Measurements from ENCODE around the gene EXO1. TPM values are rescaled to one million over a fixed set of nuclear protein-coding genes. Genes with fewer than 3 reads are reported as not detected.

Gene EXO1
- total RNA-seq, 1 experiment from 2014 or later: 36.5 TPM

GRCh38 chr1:241924080-241924808, 76.2 kb downstream of the EXO1 start:
- POLR2A ChIA-PET: interaction anchor here (0.7 kb wide), 1 partner anchor 504 kb away, joined by 7 read pairs; no protein-coding TSS in a partner anchor
- ATAC-seq: no peak
- CTCF ChIA-PET: no interaction called here

GRCh38 chr1:241926141-241926540, 78.1 kb downstream of the EXO1 start:
- Mint-ChIP-seq H3K27me3 (ENCODE audit: low read depth) (no peaks in the 10 kb centered on the region), H3K36me3 (no peaks in the 10 kb centered on the region), H3K4me1 (peaks cover 4% of the 10 kb centered on the region), H3K27ac (no peak overlapping the region), H3K9me3 (no peaks in the 10 kb centered on the region), H3K4me3 (no peak overlapping the region)
- POLR2A ChIA-PET: no interaction called here
- TF ChIP-seq ATF6 (CRISPR knock-in tag; IDR thresholded peaks at IDR 0.05) (no peak), NR1H2 (CRISPR knock-in tag; IDR thresholded peaks at IDR 0.05) (no peak), IRF1 (CRISPR knock-in tag; IDR thresholded peaks at IDR 0.05) (no peak)
- CTCF ChIA-PET: no interaction called here
- ATAC-seq (no peak), DNase-seq (ENCODE audit: low spot score) (no peak)

More at GRCh38 chr1:241924080-241924808, 76.2 kb downstream of the EXO1 start:
- TF ChIP-seq MXD4 (CRISPR knock-in tag; IDR thresholded peaks at IDR 0.05; ENCODE audit: borderline replicate concordance) (no peak), CTCF (IDR thresholded peaks at IDR 0.05) (no peak), SMAD4 (CRISPR knock-in tag; IDR thresholded peaks at IDR 0.05) (no peak), SMAD3 (CRISPR knock-in tag; IDR thresholded peaks at IDR 0.05; ENCODE audit: borderline replicate concordance) (no peak), TEAD4 (CRISPR knock-in tag; IDR thresholded peaks at IDR 0.05) (no peak), ARID4B (CRISPR knock-in tag; IDR thresholded peaks at IDR 0.05; ENCODE audit: borderline replicate concordance) (no peak), TEAD1 (CRISPR knock-in tag; IDR thresholded peaks at IDR 0.05) (no peak), RELA (CRISPR knock-in tag; IDR thresholded peaks at IDR 0.05; ENCODE audit: borderline replicate concordance) (no peak), FOXJ3 (CRISPR knock-in tag; IDR thresholded peaks at IDR 0.05; ENCODE audit: borderline replicate concordance) (no peak), E2F5 (CRISPR knock-in tag; IDR thresholded peaks at IDR 0.05) (no peak)
- H3K4me1 Mint-ChIP-seq: peaks cover 4% of the 10 kb centered on the region
- no peak overlapping the region for H3K4me3 Mint-ChIP-seq
- H3K27ac Mint-ChIP-seq: no peak overlapping the region
- DNase-seq (ENCODE audit: low spot score): no peak
- no peaks in the 10 kb centered on the region for H3K36me3 Mint-ChIP-seq
- no peaks in the 10 kb centered on the region for H3K27me3 Mint-ChIP-seq (ENCODE audit: low read depth)
- no peaks in the 10 kb centered on the region for H3K9me3 Mint-ChIP-seq
